CD4-positive, alpha-beta T cell (primary cell): ENCODE results near the gene BDNF. TPM values are rescaled to one million over a fixed set of nuclear protein-coding genes. Genes with fewer than 3 reads are reported as not detected.

Experiments used
- ATAC-seq: fragments of 200-7000 bp; cut with Tn5 transposase; one replicate; pipeline ENCODE4 v1.10.0; 2022; ENCODE audit warnings: mild to moderate bottlenecking; ENCODE audit not compliant: poor library complexity
- CTCF ChIA-PET: fragments of 350-600 bp; sonication (Branson Sonifier 250); formaldehyde crosslinking; loops from one replicate; lab custom pipeline; 2021; ENCODE audit warnings: antibody characterized with exemption, inconsistent platforms; lab: Charles Lee
- POLR2A ChIA-PET: fragments of 350-600 bp; sonication (Branson Sonifier 250); formaldehyde crosslinking; loops from one replicate; lab custom pipeline; 2021; ENCODE audit warnings: antibody characterized with exemption, inconsistent platforms; lab: Charles Lee
- DNase-seq, 14 experiments: peaks; one replicate each; pipeline ENCODE4 v3.0.0-alpha.2; 2013 to 2020; ENCODE audit warnings: mixed read lengths in 2 of 14
- H3K27ac ChIP-seq, 2 donors: one replicate each; pipeline versions ENCODE4 v1.5.1 to v1.7.0; 2013; ENCODE audit warnings: low read length in 2 of 2, low read depth in 1 of 2, mild to moderate bottlenecking in 1 of 2
- H3K27me3 ChIP-seq, 2 experiments: 1 replicate in 1 of 2; 2 replicates in 1 of 2; pipeline versions ENCODE4 v1.6.1 to v1.7.0; 2013; ENCODE audit warnings: low read length in 2 of 2, control low read depth in 1 of 2, mild to moderate bottlenecking in 1 of 2, moderate library complexity in 1 of 2; ENCODE audit not compliant: insufficient read depth in 2 of 2, control insufficient read depth in 1 of 2
- H3K36me3 ChIP-seq: one replicate; pipeline ENCODE4 v1.6.1; 2013; ENCODE audit warnings: low read length, control low read depth; ENCODE audit not compliant: insufficient read depth
- H3K4me1 ChIP-seq: one replicate; pipeline ENCODE4 v1.6.1; 2013; ENCODE audit warnings: low read length, control low read depth; ENCODE audit not compliant: insufficient read depth
- H3K4me3 ChIP-seq: one replicate; pipeline ENCODE4 v1.5.1; 2013; ENCODE audit warnings: mild to moderate bottlenecking, low read length, moderate library complexity
- H3K9me3 ChIP-seq, 2 experiments: 1 replicate in 1 of 2; 2 replicates in 1 of 2; pipeline versions ENCODE4 v1.6.1 to v1.7.0; 2013; ENCODE audit warnings: low read length in 2 of 2, mild to moderate bottlenecking in 2 of 2, control low read depth in 1 of 2, moderate library complexity in 1 of 2; ENCODE audit not compliant: control insufficient read depth in 1 of 2, insufficient read depth in 1 of 2
- H3K27ac Mint-ChIP-seq: one replicate; pipeline ENCODE4 v1.8.0; 2020; ENCODE audit warnings: mixed read lengths
- H3K27me3 Mint-ChIP-seq: one replicate; pipeline ENCODE4 v1.8.0; 2021; ENCODE audit warnings: mixed read lengths
- H3K36me3 Mint-ChIP-seq: one replicate; pipeline ENCODE4 v1.8.0; 2021; ENCODE audit warnings: low read depth, mixed read lengths
- H3K4me1 Mint-ChIP-seq: one replicate; pipeline ENCODE4 v1.8.0; 2021; ENCODE audit warnings: low read depth, mixed read lengths
- H3K4me3 Mint-ChIP-seq: one replicate; pipeline ENCODE4 v1.8.0; 2020; ENCODE audit warnings: mild to moderate bottlenecking, mixed read lengths
- H3K9me3 Mint-ChIP-seq: one replicate; pipeline ENCODE4 v1.8.0; 2020; ENCODE audit warnings: mixed read lengths
- CTCF ChIP-seq: fragments of 200-600 bp; IDR thresholded peaks from one replicate; pipeline ENCODE4 v1.8.0; 2022; ENCODE audit warnings: antibody characterized with exemption, mild to moderate bottlenecking
- intact Hi-C, 2 experiments: fragments of 100-400 bp; cut with DNase I in 1 of 2; cut with micrococcal nuclease in 1 of 2; formaldehyde crosslinking; loops; one replicate each; pipeline versions ENCODE4 v1.15.1 to v1.9.0; 2023 to 2025; cut with DNase I, micrococcal nuclease
- total RNA-seq, 174 experiments: library from RNA in 2 of 174; stranded (reverse) in 2 of 174; gene quantifications; one replicate each; pipeline ENCODE4 v1.2.3 and lab custom pipeline; 2021 to 2026

BDNF gene
- total RNA-seq, 2 experiments from 2014 or later, result not detected

GRCh38 chr11:27627979-27628378 is 72.3 kb downstream of the BDNF start:
- CTCF ChIA-PET, result no interaction called here

GRCh38 chr11:27626938-27627586 is 73.2 kb downstream of the BDNF start:
- intact Hi-C loops, result no loop called here
- ATAC-seq, result no peak
- Mint-ChIP-seq H3K4me1 (no peaks in the 10 kb centered on the region), H3K27me3 (no peaks in the 10 kb centered on the region), H3K4me3 (no peak overlapping the region), H3K36me3 (no peaks in the 10 kb centered on the region), H3K9me3 (no peaks in the 10 kb centered on the region), H3K27ac (no peak overlapping the region)
- Histone ChIP-seq H3K27me3 (no peaks in the 10 kb centered on the region), H3K27ac (no peak overlapping the region), H3K36me3 (no peaks in the 10 kb centered on the region), H3K4me3 (no peak overlapping the region), H3K4me1 (no peaks in the 10 kb centered on the region), H3K9me3 (no peaks in the 10 kb centered on the region)
- CTCF ChIA-PET, result no interaction called here
- DNase-seq, result no peak
- no peak for TF ChIP-seq CTCF
- POLR2A ChIA-PET, result no interaction called here

More at GRCh38 chr11:27627979-27628378, 72.3 kb downstream of the BDNF start:
- Histone ChIP-seq H3K36me3 (no peaks in the 10 kb centered on the region), H3K27ac (no peak overlapping the region), H3K9me3 (no peaks in the 10 kb centered on the region), H3K4me1 (no peaks in the 10 kb centered on the region), H3K27me3 (no peaks in the 10 kb centered on the region), H3K4me3 (no peak overlapping the region)
- ATAC-seq (no peak), DNase-seq (no peak)
- Mint-ChIP-seq H3K36me3 (no peaks in the 10 kb centered on the region), H3K27ac (no peak overlapping the region), H3K4me1 (no peaks in the 10 kb centered on the region), H3K27me3 (no peaks in the 10 kb centered on the region), H3K4me3 (no peak overlapping the region), H3K9me3 (no peaks in the 10 kb centered on the region)
- intact Hi-C loops, result no loop called here
- no peak for TF ChIP-seq CTCF
- POLR2A ChIA-PET, result no interaction called here

GRCh38 chr11:27626269-27626937 is 73.9 kb downstream of the BDNF start:
- Histone ChIP-seq H3K36me3 (no peaks in the 10 kb centered on the region), H3K4me3 (no peak overlapping the region), H3K27ac (no peak overlapping the region), H3K4me1 (no peaks in the 10 kb centered on the region), H3K9me3 (no peaks in the 10 kb centered on the region), H3K27me3 (no peaks in the 10 kb centered on the region)
- no peaks in the 10 kb centered on the region for H3K27me3 Mint-ChIP-seq
- H3K4me1 Mint-ChIP-seq, result no peaks in the 10 kb centered on the region
- TF ChIP-seq CTCF, result no peak
- DNase-seq, result no peak
- no peak for ATAC-seq
- no peaks in the 10 kb centered on the region for H3K36me3 Mint-ChIP-seq
- H3K4me3 Mint-ChIP-seq, result no peak overlapping the region
- intact Hi-C loops, result no loop called here
- no peaks in the 10 kb centered on the region for H3K9me3 Mint-ChIP-seq
- CTCF ChIA-PET, result no interaction called here
- no peak overlapping the region for H3K27ac Mint-ChIP-seq
- POLR2A ChIA-PET, result no interaction called here
